Measurements from ENCODE around the gene EPB41L3.

EPB41L3 gene

GRCh38 chr18:5420906-5421305, 122.9 kb downstream of the EPB41L3 start:
- H3K27me3 ChIP-seq (ENCODE audit: control insufficient read depth in 2 of 2, insufficient read depth in 2 of 2, low read length in 2 of 2), result no peaks in the 10 kb centered on the region
- H3K4me1 ChIP-seq (ENCODE audit: control insufficient read depth in 2 of 2, insufficient read depth in 2 of 2, low read length in 2 of 2), result no peaks in the 10 kb centered on the region
- no peak overlapping the region for H3K4me3 ChIP-seq (ENCODE audit: low read length in 2 of 2)
- no peak overlapping the region for H3K9ac ChIP-seq (ENCODE audit: low read depth in 1 of 2, low read length in 2 of 2)
- peaks cover 4 to 9% of the 10 kb centered on the region in 2 donors for H3K36me3 ChIP-seq (ENCODE audit: control insufficient read depth in 2 of 2, insufficient read depth in 2 of 2, low read length in 2 of 2)
- H3K9me3 ChIP-seq (ENCODE audit: control insufficient read depth in 2 of 2, low read length in 2 of 2), result no peaks in the 10 kb centered on the region
- no peak overlapping the region for H3K27ac ChIP-seq (ENCODE audit: low read depth in 2 of 2, low read length in 2 of 2)

GRCh38 chr18:5419601-5420000, 124.2 kb downstream of the EPB41L3 start:
- Histone ChIP-seq H3K36me3 (ENCODE audit: control insufficient read depth in 2 of 2, insufficient read depth in 2 of 2, low read length in 2 of 2) (peaks cover 4 to 9% of the 10 kb centered on the region in 2 donors), H3K27me3 (ENCODE audit: control insufficient read depth in 2 of 2, insufficient read depth in 2 of 2, low read length in 2 of 2) (no peaks in the 10 kb centered on the region), H3K27ac (ENCODE audit: low read depth in 2 of 2, low read length in 2 of 2) (no peak overlapping the region), H3K9me3 (ENCODE audit: control insufficient read depth in 2 of 2, low read length in 2 of 2) (no peaks in the 10 kb centered on the region), H3K9ac (ENCODE audit: low read depth in 1 of 2, low read length in 2 of 2) (no peak overlapping the region), H3K4me1 (ENCODE audit: control insufficient read depth in 2 of 2, insufficient read depth in 2 of 2, low read length in 2 of 2) (no peaks in the 10 kb centered on the region), H3K4me3 (ENCODE audit: low read length in 2 of 2) (no peak overlapping the region)

- H3K9ac ChIP-seq (ENCODE audit: low read depth in 1 of 2, low read length in 2 of 2), result no peak overlapping the region
Observed at GRCh38 chr18:5419030-5419429, 124.8 kb downstream of the EPB41L3 start.

DNA sequence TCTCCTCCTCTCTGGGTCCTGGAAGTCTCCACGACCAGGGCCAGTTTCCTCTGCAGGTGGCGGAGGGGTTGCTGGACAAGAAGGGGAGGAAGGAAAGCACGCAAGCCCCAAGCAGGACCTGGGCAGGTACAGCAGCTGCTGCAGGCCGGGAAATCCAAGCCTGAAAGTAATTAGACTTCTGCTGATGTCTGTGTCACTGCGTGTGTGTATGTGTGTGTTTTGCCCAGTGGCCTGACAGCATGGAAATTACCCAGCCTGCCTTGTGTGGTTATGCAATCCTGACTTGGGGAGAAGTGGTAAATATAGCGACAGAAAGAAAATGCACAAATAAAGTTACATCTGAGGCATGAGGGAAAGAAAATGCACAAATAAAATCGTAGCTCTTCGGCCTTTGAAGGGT, 126.5 kb downstream of the EPB41L3 start:
- no peak overlapping the region for H3K4me3 ChIP-seq (ENCODE audit: low read length in 2 of 2)
- H3K4me1 ChIP-seq (ENCODE audit: control insufficient read depth in 2 of 2, insufficient read depth in 2 of 2, low read length in 2 of 2), result no peaks in the 10 kb centered on the region
- no peaks in the 10 kb centered on the region for H3K27me3 ChIP-seq (ENCODE audit: control insufficient read depth in 2 of 2, insufficient read depth in 2 of 2, low read length in 2 of 2)
- H3K36me3 ChIP-seq (ENCODE audit: control insufficient read depth in 2 of 2, insufficient read depth in 2 of 2, low read length in 2 of 2), result peaks cover 0 to 5% of the 10 kb centered on the region in 2 donors
- H3K9me3 ChIP-seq (ENCODE audit: control insufficient read depth in 2 of 2, low read length in 2 of 2), result no peaks in the 10 kb centered on the region
- no peak overlapping the region for H3K27ac ChIP-seq (ENCODE audit: low read depth in 2 of 2, low read length in 2 of 2)
- H3K9ac ChIP-seq (ENCODE audit: low read depth in 1 of 2, low read length in 2 of 2), result no peak overlapping the region

More at GRCh38 chr18:5419030-5419429, 124.8 kb downstream of the EPB41L3 start:
- no peaks in the 10 kb centered on the region for H3K27me3 ChIP-seq (ENCODE audit: control insufficient read depth in 2 of 2, insufficient read depth in 2 of 2, low read length in 2 of 2)
- no peak overlapping the region for H3K4me3 ChIP-seq (ENCODE audit: low read length in 2 of 2)
- no peaks in the 10 kb centered on the region for H3K4me1 ChIP-seq (ENCODE audit: control insufficient read depth in 2 of 2, insufficient read depth in 2 of 2, low read length in 2 of 2)
- H3K27ac ChIP-seq (ENCODE audit: low read depth in 2 of 2, low read length in 2 of 2), result no peak overlapping the region
- peaks cover 4 to 9% of the 10 kb centered on the region in 2 donors for H3K36me3 ChIP-seq (ENCODE audit: control insufficient read depth in 2 of 2, insufficient read depth in 2 of 2, low read length in 2 of 2)
- H3K9me3 ChIP-seq (ENCODE audit: control insufficient read depth in 2 of 2, low read length in 2 of 2), result no peaks in the 10 kb centered on the region

DNA sequence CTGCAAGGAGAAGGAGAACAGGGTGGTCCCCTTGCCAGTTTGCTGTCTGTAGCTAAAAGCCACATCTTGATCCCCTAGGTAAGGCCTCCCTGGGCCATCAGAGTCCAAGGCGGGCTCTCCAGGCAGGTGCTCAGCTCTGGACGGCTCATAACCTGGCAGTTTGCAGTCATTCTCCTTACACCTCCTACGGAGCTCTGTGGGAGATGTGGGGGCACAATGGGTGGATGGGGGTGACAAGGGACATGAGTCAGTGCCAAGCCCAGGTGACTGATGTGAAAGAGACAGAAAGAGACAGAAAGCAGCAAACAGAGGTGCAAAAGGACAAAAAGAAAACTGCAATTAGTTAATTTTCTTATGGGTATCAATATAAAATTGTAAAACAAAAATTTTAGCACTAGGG, 127.7 kb downstream of the EPB41L3 start:
- no peaks in the 10 kb centered on the region for H3K27me3 ChIP-seq (ENCODE audit: control insufficient read depth in 2 of 2, insufficient read depth in 2 of 2, low read length in 2 of 2)

DNA sequence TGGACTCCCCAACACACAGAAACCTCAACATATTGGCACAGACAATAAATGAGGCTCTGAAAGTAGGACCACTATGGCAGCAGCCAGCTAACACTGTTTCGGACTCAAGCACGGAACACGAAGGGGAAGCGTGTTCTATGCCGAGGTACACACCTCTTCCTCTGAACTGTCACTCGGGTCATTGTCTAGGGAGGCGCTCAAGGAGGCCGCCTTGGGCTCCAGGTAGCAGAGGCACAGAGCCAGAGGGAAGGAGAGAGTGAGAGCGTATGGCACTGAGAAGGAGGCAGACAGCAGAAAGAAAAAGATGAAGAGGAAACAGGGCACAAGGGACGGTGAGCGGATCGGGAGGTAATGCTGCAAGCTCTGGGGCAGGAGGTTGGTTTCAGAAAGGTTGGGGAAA, 128.1 kb downstream of the EPB41L3 start:
- Histone ChIP-seq H3K27me3 (ENCODE audit: control insufficient read depth in 2 of 2, insufficient read depth in 2 of 2, low read length in 2 of 2) (no peaks in the 10 kb centered on the region), H3K4me3 (ENCODE audit: low read length in 2 of 2) (no peak overlapping the region), H3K36me3 (ENCODE audit: control insufficient read depth in 2 of 2, insufficient read depth in 2 of 2, low read length in 2 of 2) (peaks cover 0 to 2% of the 10 kb centered on the region in 2 donors), H3K9me3 (ENCODE audit: control insufficient read depth in 2 of 2, low read length in 2 of 2) (no peaks in the 10 kb centered on the region), H3K4me1 (ENCODE audit: control insufficient read depth in 2 of 2, insufficient read depth in 2 of 2, low read length in 2 of 2) (no peaks in the 10 kb centered on the region), H3K27ac (ENCODE audit: low read depth in 2 of 2, low read length in 2 of 2) (no peak overlapping the region), H3K9ac (ENCODE audit: low read depth in 1 of 2, low read length in 2 of 2) (no peak overlapping the region)

More for the DNA sequence above, 127.7 kb downstream of the EPB41L3 start:
- peaks cover 0 to 2% of the 10 kb centered on the region in 2 donors for H3K36me3 ChIP-seq (ENCODE audit: control insufficient read depth in 2 of 2, insufficient read depth in 2 of 2, low read length in 2 of 2)
- H3K9me3 ChIP-seq (ENCODE audit: control insufficient read depth in 2 of 2, low read length in 2 of 2), result no peaks in the 10 kb centered on the region
- H3K27ac ChIP-seq (ENCODE audit: low read depth in 2 of 2, low read length in 2 of 2), result no peak overlapping the region
- H3K4me1 ChIP-seq (ENCODE audit: control insufficient read depth in 2 of 2, insufficient read depth in 2 of 2, low read length in 2 of 2), result no peaks in the 10 kb centered on the region
- no peak overlapping the region for H3K4me3 ChIP-seq (ENCODE audit: low read length in 2 of 2)
- no peak overlapping the region for H3K9ac ChIP-seq (ENCODE audit: low read depth in 1 of 2, low read length in 2 of 2)

- H3K27me3 ChIP-seq (ENCODE audit: control insufficient read depth in 2 of 2, insufficient read depth in 2 of 2, low read length in 2 of 2), result no peaks in the 10 kb centered on the region
- H3K9me3 ChIP-seq (ENCODE audit: control insufficient read depth in 2 of 2, low read length in 2 of 2), result no peaks in the 10 kb centered on the region
- no peak overlapping the region for H3K4me3 ChIP-seq (ENCODE audit: low read length in 2 of 2)
- H3K27ac ChIP-seq (ENCODE audit: low read depth in 2 of 2, low read length in 2 of 2), result no peak overlapping the region
- no peaks in the 10 kb centered on the region for H3K4me1 ChIP-seq (ENCODE audit: control insufficient read depth in 2 of 2, insufficient read depth in 2 of 2, low read length in 2 of 2)
- H3K9ac ChIP-seq (ENCODE audit: low read depth in 1 of 2, low read length in 2 of 2), result no peak overlapping the region
- H3K36me3 ChIP-seq (ENCODE audit: control insufficient read depth in 2 of 2, insufficient read depth in 2 of 2, low read length in 2 of 2), result peaks cover 0 to 2% of the 10 kb centered on the region in 2 donors
Observed at GRCh38 chr18:5415031-5415430, 128.8 kb downstream of the EPB41L3 start.

DNA sequence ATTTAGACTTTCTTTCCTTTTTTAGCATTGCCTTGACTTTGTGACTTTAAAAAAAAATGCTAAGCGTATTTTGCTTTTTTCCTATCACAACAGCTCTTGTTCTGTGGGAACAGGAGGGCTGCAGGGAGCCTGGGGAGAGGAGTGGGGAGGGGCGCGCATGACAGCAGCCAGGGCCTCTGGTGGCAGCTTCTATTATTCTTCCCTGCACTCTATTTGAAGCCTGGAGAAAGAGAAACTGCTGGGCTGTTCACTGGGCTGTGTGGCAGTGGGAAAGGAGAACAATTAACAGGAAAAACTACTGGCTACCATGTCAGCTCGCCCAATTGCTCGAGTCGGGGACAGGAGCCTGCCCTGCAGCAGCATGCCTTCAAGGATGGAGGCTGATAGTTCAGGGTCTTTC, 129.3 kb downstream of the EPB41L3 start:
- Histone ChIP-seq H3K27ac (ENCODE audit: low read depth in 2 of 2, low read length in 2 of 2) (no peak overlapping the region), H3K4me1 (ENCODE audit: control insufficient read depth in 2 of 2, insufficient read depth in 2 of 2, low read length in 2 of 2) (no peaks in the 10 kb centered on the region), H3K9ac (ENCODE audit: low read depth in 1 of 2, low read length in 2 of 2) (no peak overlapping the region), H3K27me3 (ENCODE audit: control insufficient read depth in 2 of 2, insufficient read depth in 2 of 2, low read length in 2 of 2) (no peaks in the 10 kb centered on the region), H3K4me3 (ENCODE audit: low read length in 2 of 2) (no peak overlapping the region), H3K9me3 (ENCODE audit: control insufficient read depth in 2 of 2, low read length in 2 of 2) (no peaks in the 10 kb centered on the region), H3K36me3 (ENCODE audit: control insufficient read depth in 2 of 2, insufficient read depth in 2 of 2, low read length in 2 of 2) (no peaks in the 10 kb centered on the region)

DNA sequence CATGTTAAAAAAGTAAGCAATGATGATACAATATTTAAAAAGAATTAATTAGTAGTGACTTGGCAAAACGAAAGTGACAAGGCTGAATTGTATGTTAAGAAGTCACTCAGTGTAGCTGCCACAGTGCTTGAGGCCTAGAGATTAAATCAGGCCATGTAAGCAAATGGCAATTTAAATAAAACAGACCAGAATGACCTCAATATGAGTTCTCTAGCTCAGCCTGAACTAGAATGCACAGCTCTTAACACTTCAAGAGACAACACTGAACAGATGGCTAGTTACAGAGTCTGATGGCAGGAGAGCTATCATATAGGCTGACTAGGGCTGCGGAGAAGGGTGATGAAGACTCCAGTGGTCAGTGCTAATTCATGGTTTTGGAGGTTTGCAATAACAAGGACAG, 130.3 kb downstream of the EPB41L3 start:
- H3K27me3 ChIP-seq (ENCODE audit: control insufficient read depth in 2 of 2, insufficient read depth in 2 of 2, low read length in 2 of 2), result no peaks in the 10 kb centered on the region
- no peaks in the 10 kb centered on the region for H3K4me1 ChIP-seq (ENCODE audit: control insufficient read depth in 2 of 2, insufficient read depth in 2 of 2, low read length in 2 of 2)
- H3K9ac ChIP-seq (ENCODE audit: low read depth in 1 of 2, low read length in 2 of 2), result no peak overlapping the region
- no peak overlapping the region for H3K27ac ChIP-seq (ENCODE audit: low read depth in 2 of 2, low read length in 2 of 2)
- no peak overlapping the region for H3K4me3 ChIP-seq (ENCODE audit: low read length in 2 of 2)
- no peaks in the 10 kb centered on the region for H3K9me3 ChIP-seq (ENCODE audit: control insufficient read depth in 2 of 2, low read length in 2 of 2)
- H3K36me3 ChIP-seq (ENCODE audit: control insufficient read depth in 2 of 2, insufficient read depth in 2 of 2, low read length in 2 of 2), result no peaks in the 10 kb centered on the region

DNA sequence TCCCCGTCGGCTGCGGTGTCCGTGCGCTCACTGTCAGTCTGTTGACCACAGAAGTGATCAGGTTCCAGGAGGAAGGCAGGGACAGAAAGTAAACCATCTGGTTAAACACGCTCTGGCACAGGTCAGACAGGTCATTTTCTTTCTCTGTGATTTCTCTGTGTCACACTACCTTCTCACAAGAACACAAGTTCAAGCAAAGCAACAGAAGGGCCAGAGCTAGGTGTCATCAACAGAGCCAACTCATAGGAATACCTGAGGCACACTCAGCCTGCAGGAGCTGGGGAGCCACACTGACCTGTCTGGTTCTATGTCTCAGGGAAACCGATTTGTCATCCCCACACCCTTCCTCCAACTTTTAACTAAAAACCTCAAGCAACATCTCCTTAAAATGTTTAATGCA, 133.2 kb downstream of the EPB41L3 start:
- Histone ChIP-seq H3K4me3 (ENCODE audit: low read length in 2 of 2) (no peak overlapping the region), H3K4me1 (ENCODE audit: control insufficient read depth in 2 of 2, insufficient read depth in 2 of 2, low read length in 2 of 2) (no peaks in the 10 kb centered on the region), H3K9ac (ENCODE audit: low read depth in 1 of 2, low read length in 2 of 2) (no peak overlapping the region), H3K27ac (ENCODE audit: low read depth in 2 of 2, low read length in 2 of 2) (no peak overlapping the region), H3K9me3 (ENCODE audit: control insufficient read depth in 2 of 2, low read length in 2 of 2) (no peaks in the 10 kb centered on the region), H3K27me3 (ENCODE audit: control insufficient read depth in 2 of 2, insufficient read depth in 2 of 2, low read length in 2 of 2) (no peaks in the 10 kb centered on the region), H3K36me3 (ENCODE audit: control insufficient read depth in 2 of 2, insufficient read depth in 2 of 2, low read length in 2 of 2) (peaks cover 0 to 4% of the 10 kb centered on the region in 2 donors)

GRCh38 chr18:5398269-5398668, 145.5 kb downstream of the EPB41L3 start:
- no peak overlapping the region for H3K27ac ChIP-seq (ENCODE audit: low read depth in 2 of 2, low read length in 2 of 2)
- no peaks in the 10 kb centered on the region for H3K9me3 ChIP-seq (ENCODE audit: control insufficient read depth in 2 of 2, low read length in 2 of 2)
- H3K27me3 ChIP-seq (ENCODE audit: control insufficient read depth in 2 of 2, insufficient read depth in 2 of 2, low read length in 2 of 2), result no peaks in the 10 kb centered on the region
- H3K36me3 ChIP-seq (ENCODE audit: control insufficient read depth in 2 of 2, insufficient read depth in 2 of 2, low read length in 2 of 2), result peaks cover 17 to 20% of the 10 kb centered on the region in 2 donors
- H3K4me3 ChIP-seq (ENCODE audit: low read length in 2 of 2), result no peak overlapping the region
- no peak overlapping the region for H3K9ac ChIP-seq (ENCODE audit: low read depth in 1 of 2, low read length in 2 of 2)
- no peaks in the 10 kb centered on the region for H3K4me1 ChIP-seq (ENCODE audit: control insufficient read depth in 2 of 2, insufficient read depth in 2 of 2, low read length in 2 of 2)
